KMS-11 (cell line): ENCODE measurements around the gene COX6B1.
A peak's percentile ranks its signal among the peaks of the same experiment; 100 is the strongest.
"Not testable (repeated sequence)": the region's sequence is repeated elsewhere in the genome, so short reads cannot be mapped to it uniquely, and the experiment has no call there.

Experiments used
- H2AFZ ChIP-seq: fragments of 200-600 bp; sonication (generic); 2 replicates; pipeline ENCODE4 v1.6.1; 2016; ENCODE audit warnings: antibody characterized with exemption, mixed run types, low read depth
- H3K27ac ChIP-seq: fragments of 200-600 bp; sonication (generic); 2 replicates; pipeline ENCODE4 v1.6.1; 2016; ENCODE audit warnings: mild to moderate bottlenecking, mixed run types
- H3K27me3 ChIP-seq: fragments of 200-600 bp; sonication (generic); 2 replicates; pipeline ENCODE4 v1.6.1; 2017; ENCODE audit warnings: mild to moderate bottlenecking, low read depth, mixed run types, moderate library complexity; ENCODE audit not compliant: insufficient read depth
- H3K36me3 ChIP-seq: fragments of 200-600 bp; sonication (generic); 2 replicates; pipeline ENCODE4 v1.6.1; 2017; ENCODE audit warnings: mild to moderate bottlenecking, mixed run types; ENCODE audit not compliant: insufficient read depth
- H3K4me1 ChIP-seq: fragments of 200-600 bp; sonication (generic); 2 replicates; pipeline ENCODE4 v1.6.1; 2016; ENCODE audit warnings: mild to moderate bottlenecking, low read depth, mixed run types; ENCODE audit not compliant: poor library complexity, severe bottlenecking
- H3K4me2 ChIP-seq: fragments of 200-600 bp; sonication (generic); 2 replicates; pipeline ENCODE4 v1.7.0; 2016; ENCODE audit warnings: mild to moderate bottlenecking, mixed run types
- H3K4me3 ChIP-seq: fragments of 200-600 bp; sonication (generic); IDR thresholded peaks from 2 replicates; pipeline ENCODE4 v1.6.1; 2017; ENCODE audit warnings: low read depth, low read length, mixed read lengths; ENCODE audit not compliant: insufficient read depth
- H3K79me2 ChIP-seq: fragments of 200-600 bp; sonication (generic); 2 replicates; pipeline ENCODE4 v1.6.1; 2016; ENCODE audit warnings: low read depth, mixed run types; ENCODE audit not compliant: insufficient read depth
- H3K9ac ChIP-seq: fragments of 200-600 bp; sonication (generic); 2 replicates; pipeline ENCODE4 v1.6.1; 2016; ENCODE audit warnings: mild to moderate bottlenecking, mixed run types
- H4K20me1 ChIP-seq: fragments of 200-600 bp; sonication (generic); 2 replicates; pipeline ENCODE4 v1.6.1; 2016; ENCODE audit warnings: mild to moderate bottlenecking, mixed run types; ENCODE audit not compliant: insufficient read depth
- CTCF ChIP-seq: fragments of 200-600 bp; sonication (generic); conservative IDR thresholded peaks from 2 replicates; pipeline ENCODE4 v1.6.1; 2017; ENCODE audit warnings: low read depth, mild to moderate bottlenecking, antibody characterized with exemption, low read length, moderate library complexity, mixed read lengths

Gene COX6B1

GRCh38 chr19:35644206-35644986, 3.7 kb upstream of the COX6B1 start:
- Histone ChIP-seq H3K4me1 (peaks cover 33% of the 10 kb centered on the region), H3K4me2 (peak overlapping the region; percentile 95), H2AFZ (peak overlapping the region; percentile 89), H3K9ac (peak overlapping the region; percentile 73; the same call in 1 of the 2 replicates), H3K27ac (peak overlapping the region; percentile 64; the same call in 1 of the 2 replicates), H4K20me1 (no peaks in the 10 kb centered on the region), H3K4me3 (no peak overlapping the region), H3K79me2 (peaks cover 11% of the 10 kb centered on the region), H3K36me3 (no peaks in the 10 kb centered on the region), H3K27me3 (no peaks in the 10 kb centered on the region)
- TF ChIP-seq CTCF, result no peak

GRCh38 chr19:35644987-35645679, 3.0 kb upstream of the COX6B1 start:
- TF ChIP-seq CTCF, result no peak
- Histone ChIP-seq H3K27ac (peak overlapping the region; percentile 10; the same call in 1 of the 2 replicates), H2AFZ (peak overlapping the region; percentile 67), H3K79me2 (peaks cover 19% of the 10 kb centered on the region), H3K4me3 (no peak overlapping the region), H3K27me3 (no peaks in the 10 kb centered on the region), H3K4me2 (peak overlapping the region; percentile 95), H3K36me3 (no peaks in the 10 kb centered on the region), H3K4me1 (peaks cover 39% of the 10 kb centered on the region), H3K9ac (no peak overlapping the region; the same call in 1 of the 2 replicates), H4K20me1 (no peaks in the 10 kb centered on the region)

- Histone ChIP-seq H3K27ac (no peak overlapping the region), H3K9ac (no peak overlapping the region), H3K4me3 (no peak overlapping the region), H3K4me1 (peaks cover 39% of the 10 kb centered on the region), H3K36me3 (no peaks in the 10 kb centered on the region), H3K4me2 (peak overlapping the region; percentile 95), H2AFZ (peak overlapping the region; percentile 67; the same call in 1 of the 2 replicates), H3K79me2 (peaks cover 26% of the 10 kb centered on the region), H4K20me1 (no peaks in the 10 kb centered on the region), H3K27me3 (no peaks in the 10 kb centered on the region)
- no peak for TF ChIP-seq CTCF
Observed at GRCh38 chr19:35645680-35646511, 2.2 kb upstream of the COX6B1 start.

GRCh38 chr19:35650581-35650980, 2.5 kb downstream of the COX6B1 start:
- H4K20me1 ChIP-seq, result no peaks in the 10 kb centered on the region
- H3K9ac ChIP-seq, result no peak overlapping the region
- no peak overlapping the region for H2AFZ ChIP-seq
- no peaks in the 10 kb centered on the region for H3K27me3 ChIP-seq
- H3K79me2 ChIP-seq, result peaks cover 29% of the 10 kb centered on the region
- no peak for TF ChIP-seq CTCF
- no peak overlapping the region for H3K27ac ChIP-seq
- peaks cover 3% of the 10 kb centered on the region; the same call in 1 of the 2 replicates for H3K36me3 ChIP-seq
- no peak overlapping the region for H3K4me2 ChIP-seq
- peaks cover 25% of the 10 kb centered on the region for H3K4me1 ChIP-seq
- H3K4me3 ChIP-seq, result no peak overlapping the region

- not testable (repeated sequence) for H3K27me3 ChIP-seq, H3K36me3 ChIP-seq, H3K9ac ChIP-seq, H3K27ac ChIP-seq, H3K4me3 ChIP-seq, H2AFZ ChIP-seq, H3K4me2 ChIP-seq, H4K20me1 ChIP-seq, H3K4me1 ChIP-seq
- H3K79me2 ChIP-seq, result peaks cover 13% of the 10 kb centered on the region
Observed at GRCh38 chr19:35654828-35655227, 6.7 kb downstream of the COX6B1 start.
